MM.1S (cell line): ENCODE data around the gene RAB44.

Experiments
- DNase-seq: peaks from one replicate; pipeline ENCODE4 v3.0.0-alpha.2; 2015
- H2AFZ ChIP-seq: fragments of 300-600 bp; sonication (generic); 2 replicates; pipeline ENCODE4 v1.6.0; 2016; ENCODE audit warnings: antibody characterized with exemption, low read length
- H3F3A ChIP-seq: fragments of 300-600 bp; sonication (generic); 2 replicates; pipeline ENCODE4 v1.6.1; 2016; ENCODE audit warnings: mild to moderate bottlenecking, antibody characterized with exemption, low read length, moderate library complexity, mixed read lengths; ENCODE audit not compliant: insufficient read depth
- H3K27ac ChIP-seq: fragments of 300-600 bp; sonication (generic); 2 replicates; pipeline ENCODE4 v1.5.1; 2016; ENCODE audit warnings: mild to moderate bottlenecking, low read length
- H3K27me3 ChIP-seq: fragments of 300-600 bp; sonication (generic); replicated peaks from 2 replicates; pipeline ENCODE4 v1.6.0; 2016; ENCODE audit warnings: low read length; ENCODE audit not compliant: insufficient read depth
- H3K36me3 ChIP-seq: fragments of 300-600 bp; sonication (generic); replicated peaks from 2 replicates; pipeline ENCODE4 v1.6.1; 2016; ENCODE audit warnings: mild to moderate bottlenecking, low read length, mixed read lengths; ENCODE audit not compliant: insufficient read depth
- H3K4me1 ChIP-seq: fragments of 300-600 bp; sonication (generic); 2 replicates; pipeline ENCODE4 v1.6.1; 2016; ENCODE audit warnings: low read length, mixed read lengths
- H3K4me2 ChIP-seq: fragments of 300-600 bp; sonication (generic); 2 replicates; pipeline ENCODE4 v1.6.0; 2016; ENCODE audit warnings: low read depth, low read length
- H3K4me3 ChIP-seq: fragments of 300-600 bp; sonication (generic); 2 replicates; pipeline ENCODE4 v1.5.1; 2016; ENCODE audit warnings: low read length, mixed read lengths
- H3K79me2 ChIP-seq: fragments of 300-600 bp; sonication (generic); 2 replicates; pipeline ENCODE4 v1.6.1; 2016; ENCODE audit warnings: mixed run types, low read length, mixed read lengths
- H3K9ac ChIP-seq: fragments of 300-600 bp; sonication (generic); 2 replicates; pipeline ENCODE4 v1.6.1; 2016; ENCODE audit warnings: low read length, mixed read lengths
- H3K9me2 ChIP-seq: fragments of 300-600 bp; sonication (generic); replicated peaks from 2 replicates; pipeline ENCODE4 v1.6.1; 2016; ENCODE audit warnings: mild to moderate bottlenecking, low read length, mixed read lengths; ENCODE audit not compliant: insufficient read depth
- H3K9me3 ChIP-seq: fragments of 300-600 bp; sonication (generic); replicated peaks from 2 replicates; pipeline ENCODE4 v1.6.1; 2016; ENCODE audit warnings: mild to moderate bottlenecking, low read length, mixed read lengths; ENCODE audit not compliant: insufficient read depth
- H4K20me1 ChIP-seq: fragments of 300-600 bp; sonication (generic); 2 replicates; pipeline ENCODE4 v1.6.1; 2016; ENCODE audit warnings: mild to moderate bottlenecking, low read length, moderate library complexity, mixed read lengths; ENCODE audit not compliant: insufficient read depth
- CTCF ChIP-seq: fragments of 300-600 bp; sonication (generic); IDR thresholded peaks from 2 replicates; pipeline ENCODE4 v1.5.1; 2016; ENCODE audit warnings: antibody characterized with exemption, low read length, mixed read lengths
- EZH2 ChIP-seq: fragments of 300-600 bp; sonication (generic); optimal IDR thresholded peaks from 2 replicates; pipeline ENCODE3; 2017; ENCODE audit warnings: low read depth, mild to moderate bottlenecking, antibody characterized with exemption, low read length, mixed read lengths
- EZH2phosphoT487 ChIP-seq: fragments of 300-600 bp; sonication (generic); IDR thresholded peaks from 2 replicates; pipeline ENCODE4 v1.6.1; 2018; ENCODE audit warnings: antibody characterized with exemption, low read length

The RAB44 gene

GRCh38 chr6:36666826-36667591 is 30.6 kb upstream of the RAB44 start:
- H3K9me2 ChIP-seq = no peaks in the 10 kb centered on the region
- H3K9ac ChIP-seq = no peak overlapping the region; the same call in 1 of the 2 replicates
- H3K4me1 ChIP-seq = peaks cover 29% of the 10 kb centered on the region
- no peaks in the 10 kb centered on the region for H4K20me1 ChIP-seq
- no peaks in the 10 kb centered on the region for H3K27me3 ChIP-seq
- no peaks in the 10 kb centered on the region for H3K9me3 ChIP-seq
- H3K36me3 ChIP-seq = no peaks in the 10 kb centered on the region
- no peaks in the 10 kb centered on the region for H3K79me2 ChIP-seq
- peak overlapping the region; percentile 72 for H2AFZ ChIP-seq
- H3K27ac ChIP-seq = peak overlapping the region; percentile 29; the same call in 1 of the 2 replicates
- peak overlapping the region; percentile 57; the same call in 1 of the 2 replicates for H3K4me2 ChIP-seq
- H3K4me3 ChIP-seq = no peak overlapping the region
- peaks cover 18% of the 10 kb centered on the region for H3F3A ChIP-seq
- DNase-seq = no peak
- TF ChIP-seq EZH2phosphoT487 (no peak), EZH2 (no peak), CTCF (no peak)

DNA sequence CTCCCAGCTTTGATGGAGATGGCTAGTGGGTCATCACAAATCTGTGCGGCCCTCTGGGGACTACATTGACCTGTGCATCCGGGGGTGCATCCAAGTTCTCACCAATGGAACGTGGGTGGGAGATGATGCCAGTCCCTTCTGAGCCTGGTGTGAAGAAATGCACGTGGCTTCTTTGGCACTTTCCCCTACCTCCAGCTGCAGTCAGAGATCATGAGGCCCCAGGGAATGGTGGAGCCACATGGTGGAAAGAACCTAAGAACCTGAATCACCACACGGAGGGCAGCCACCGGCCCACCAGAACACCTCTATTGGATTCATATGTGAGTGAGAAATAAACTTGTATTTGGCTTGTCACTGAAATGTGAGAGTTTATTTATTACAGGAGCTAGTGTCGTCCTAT is 29.0 kb upstream of the RAB44 start:
- Histone ChIP-seq H3K9me3 (no peaks in the 10 kb centered on the region), H3K4me3 (no peak overlapping the region), H3K4me1 (peaks cover 13% of the 10 kb centered on the region), H3K27ac (no peak overlapping the region), H3K9me2 (no peaks in the 10 kb centered on the region), H3K9ac (no peak overlapping the region), H3K4me2 (no peak overlapping the region), H3K36me3 (no peaks in the 10 kb centered on the region), H4K20me1 (no peaks in the 10 kb centered on the region), H3K79me2 (no peaks in the 10 kb centered on the region), H3K27me3 (no peaks in the 10 kb centered on the region), H2AFZ (no peak overlapping the region), H3F3A (0 out of 2 replicates have a peak, but pooled peaks cover 6% of the 10 kb centered on the region)
- no peak for DNase-seq
- TF ChIP-seq EZH2phosphoT487 (no peak), CTCF (no peak), EZH2 (no peak)

GRCh38 chr6:36669002-36669401 is 28.6 kb upstream of the RAB44 start:
- no peak overlapping the region for H3K9ac ChIP-seq
- no peak overlapping the region for H3K4me2 ChIP-seq
- TF ChIP-seq CTCF = no peak
- no peak for TF ChIP-seq EZH2phosphoT487
- no peak for TF ChIP-seq EZH2
- no peaks in the 10 kb centered on the region for H3K79me2 ChIP-seq
- no peak overlapping the region for H2AFZ ChIP-seq
- DNase-seq = no peak
- no peaks in the 10 kb centered on the region for H3K9me2 ChIP-seq
- H3K9me3 ChIP-seq = no peaks in the 10 kb centered on the region
- H3K36me3 ChIP-seq = no peaks in the 10 kb centered on the region
- H3K27ac ChIP-seq = no peak overlapping the region
- no peaks in the 10 kb centered on the region for H3K27me3 ChIP-seq
- H3K4me3 ChIP-seq = no peak overlapping the region
- H4K20me1 ChIP-seq = no peaks in the 10 kb centered on the region
- H3F3A ChIP-seq = 0 out of 2 replicates have a peak, but pooled peaks cover 6% of the 10 kb centered on the region
- H3K4me1 ChIP-seq = peaks cover 9% of the 10 kb centered on the region
